HT1080 (cell line): ENCODE measurements around the gene C22orf39. TPM values are rescaled to one million over a fixed set of nuclear protein-coding genes. Genes with fewer than 3 reads are reported as not detected.
A peak's percentile ranks its signal among the peaks of the same experiment; 100 is the strongest.

Experiments
- DNase-seq: peaks from one replicate; pipeline ENCODE4 v3.0.0-alpha.2; 2015; ENCODE audit warnings: low read depth
- total RNA-seq: library from RNA; depleted of rRNA; stranded (reverse); fragments of >200 nt; shearing (Covaris generic); gene quantifications from 2 replicates; pipeline ENCODE4 v1.2.3, GENCODE V29; 2014

Gene C22orf39
- total RNA-seq, 1 experiment from 2014 or later: 35.9 TPM

GRCh38 chr22:19477321-19478044, 30.0 kb upstream of the C22orf39 start:
- DNase-seq: no peak

DNA sequence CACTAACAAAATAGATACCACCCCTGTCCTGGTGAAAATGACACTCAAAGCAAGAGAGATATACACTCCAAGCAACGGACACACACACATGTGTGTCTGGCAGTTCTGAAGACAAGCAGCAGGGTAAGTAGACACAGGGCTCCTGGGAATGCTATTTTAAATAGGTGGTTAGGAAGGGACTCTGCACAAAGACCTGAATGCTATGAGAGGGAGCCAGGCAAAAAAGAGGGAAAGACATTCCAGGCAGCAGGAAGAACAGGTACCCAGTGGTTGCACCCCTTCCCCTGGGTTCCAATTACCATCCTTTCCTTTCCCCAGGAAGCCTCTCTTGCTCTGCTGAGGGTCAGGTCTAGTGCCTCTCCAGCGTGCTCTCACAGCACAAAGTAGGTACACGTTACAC, 28.5 kb upstream of the C22orf39 start:
- no peak for DNase-seq

DNA sequence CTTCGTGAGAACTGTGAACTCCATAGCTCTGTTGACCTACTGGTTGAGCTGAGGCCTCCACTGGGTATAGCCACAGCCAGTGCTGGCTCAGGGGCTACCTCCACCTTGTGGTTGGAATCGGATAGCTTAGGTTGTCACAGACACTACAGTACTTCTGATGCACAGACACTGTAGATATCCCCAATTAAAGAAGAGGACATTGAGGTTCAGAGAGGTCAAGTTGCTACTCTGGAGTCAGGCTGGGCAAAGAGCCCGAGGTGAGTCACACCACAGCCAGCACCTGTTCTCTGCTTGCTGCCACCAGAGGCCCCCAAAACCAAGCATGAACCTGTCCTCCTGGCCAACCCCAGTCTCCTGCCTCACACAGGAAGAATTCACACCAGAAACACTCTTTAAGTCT, 26.1 kb upstream of the C22orf39 start:
- DNase-seq: no peak

- DNase-seq: no peak
These were observed 24.7 kb upstream of the C22orf39 start for GRCh38 chr22:19472233-19472632.

DNA sequence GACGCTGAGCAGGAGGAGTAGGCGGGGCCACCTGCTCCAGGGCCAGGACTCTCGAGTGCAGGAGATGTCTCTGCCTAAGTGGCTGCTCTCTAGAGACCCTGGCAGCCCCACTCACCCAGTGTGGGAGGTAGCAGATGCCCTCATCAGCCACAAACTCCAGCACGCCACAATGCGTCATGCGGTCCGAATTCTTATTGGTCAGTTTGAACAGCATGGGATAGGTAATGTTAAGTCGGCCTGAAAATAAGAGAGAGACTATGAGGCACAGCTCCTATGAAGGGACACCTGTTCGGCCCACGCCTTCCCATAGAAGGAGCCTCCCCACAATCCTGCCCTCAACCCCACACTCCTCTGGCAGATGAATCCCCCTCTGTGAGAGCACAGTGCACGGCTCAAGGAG, 24.1 kb upstream of the C22orf39 start:
- DNase-seq: no peak

DNA sequence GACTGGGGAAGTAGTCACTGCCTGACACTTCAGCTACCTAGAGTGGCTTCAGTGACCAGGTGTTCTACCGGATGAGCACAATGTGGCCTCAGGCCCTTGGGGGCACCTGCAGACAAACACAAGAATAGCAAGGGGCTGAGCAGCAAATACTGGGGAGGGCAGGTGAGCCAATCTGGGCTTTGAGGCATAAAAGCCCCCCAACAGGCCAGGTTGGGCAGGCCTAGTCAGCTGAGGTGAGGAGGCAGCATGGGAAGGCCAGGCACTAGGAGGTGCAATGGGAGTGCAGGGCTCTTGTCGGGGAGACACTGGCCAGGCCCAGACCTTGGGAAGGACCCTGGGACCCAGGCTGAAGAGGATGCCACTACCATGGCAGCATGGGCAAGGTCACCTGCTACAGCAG, 22.5 kb upstream of the C22orf39 start:
- DNase-seq: no peak

DNA sequence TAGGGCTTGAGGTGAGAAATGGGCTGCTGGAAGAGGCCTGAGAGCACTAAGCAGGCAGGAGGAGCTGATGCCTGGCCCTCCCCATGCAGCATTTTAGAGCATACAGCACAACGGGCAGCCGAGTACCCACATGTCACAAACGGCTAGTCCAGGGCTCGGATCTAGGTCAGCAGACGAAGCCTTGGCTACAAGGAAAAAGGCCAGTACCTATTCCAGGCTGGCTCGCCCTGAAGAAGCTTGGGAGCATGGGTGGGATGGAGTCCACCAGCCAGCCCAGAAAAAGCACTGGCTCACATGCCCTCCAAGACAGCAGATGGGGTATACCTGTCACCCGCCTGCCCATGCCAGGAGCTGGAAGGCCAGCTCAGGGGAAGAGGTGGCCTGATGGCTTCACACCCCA, 21.9 kb upstream of the C22orf39 start:
- no peak for DNase-seq

DNA sequence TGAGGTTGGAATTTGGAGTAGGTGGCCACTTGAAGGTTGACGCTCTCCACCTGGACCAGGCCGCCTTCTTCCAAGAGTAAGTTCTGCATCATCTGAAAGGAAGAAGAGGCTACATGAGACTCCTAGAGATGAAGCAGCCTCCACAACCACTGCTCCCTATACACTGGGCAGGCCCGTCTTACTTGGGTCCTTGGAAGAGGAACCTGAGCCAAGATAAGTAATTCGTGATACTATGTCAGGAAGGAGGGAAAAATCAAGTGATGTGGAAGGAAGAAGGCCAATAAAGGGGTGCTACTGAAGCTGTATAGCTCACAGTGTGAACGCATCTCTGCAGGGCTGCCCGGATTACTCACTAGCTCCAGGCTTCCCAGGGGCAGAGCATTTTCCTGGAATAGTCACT, 20.4 kb upstream of the C22orf39 start:
- DNase-seq: no peak

- no peak for DNase-seq
These were observed 19.6 kb upstream of the C22orf39 start for GRCh38 chr22:19466848-19467752.

GRCh38 chr22:19466126-19466716, 18.7 kb upstream of the C22orf39 start:
- no peak for DNase-seq

DNA sequence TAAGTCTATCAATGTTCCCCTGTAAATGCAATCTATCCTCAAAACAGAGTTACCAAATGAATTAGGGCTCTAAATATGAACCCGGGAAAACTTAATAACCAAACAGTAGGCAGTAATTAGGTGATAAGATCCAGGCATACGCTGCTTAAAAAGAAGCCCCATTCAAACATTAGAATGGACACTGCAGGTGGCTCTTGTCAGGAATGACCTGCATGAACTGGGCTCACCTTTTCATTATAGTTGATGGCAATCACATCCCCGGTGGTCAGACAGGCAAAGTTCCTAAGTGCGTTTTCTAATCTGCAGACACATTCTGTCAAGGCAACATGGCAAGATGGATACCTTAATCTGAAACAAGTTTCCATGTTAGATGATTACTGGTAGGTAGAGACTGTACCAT, 17.5 kb upstream of the C22orf39 start:
- DNase-seq: no peak

DNA sequence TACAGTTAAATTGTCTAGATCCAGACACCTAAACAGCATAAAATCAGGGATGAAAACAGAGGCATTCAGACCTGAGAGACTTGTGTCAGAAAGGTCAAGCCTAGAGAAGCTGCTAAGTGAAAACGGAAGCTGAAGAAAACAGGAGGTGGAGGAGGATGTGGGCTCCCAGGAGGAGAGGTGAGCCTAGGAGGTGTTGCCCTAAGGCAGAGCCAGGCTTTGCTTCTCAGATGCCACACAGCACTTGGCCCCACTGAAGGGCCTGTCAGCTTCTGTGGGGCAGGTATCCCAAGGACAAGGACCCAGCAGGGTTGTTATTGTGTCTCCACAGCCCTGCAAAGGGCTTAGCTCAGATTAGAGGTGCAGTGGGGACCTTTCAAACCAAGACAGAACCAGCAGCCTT, 17.0 kb upstream of the C22orf39 start:
- no peak for DNase-seq

GRCh38 chr22:19463491-19464469, 16.3 kb upstream of the C22orf39 start:
- no peak for DNase-seq

DNA sequence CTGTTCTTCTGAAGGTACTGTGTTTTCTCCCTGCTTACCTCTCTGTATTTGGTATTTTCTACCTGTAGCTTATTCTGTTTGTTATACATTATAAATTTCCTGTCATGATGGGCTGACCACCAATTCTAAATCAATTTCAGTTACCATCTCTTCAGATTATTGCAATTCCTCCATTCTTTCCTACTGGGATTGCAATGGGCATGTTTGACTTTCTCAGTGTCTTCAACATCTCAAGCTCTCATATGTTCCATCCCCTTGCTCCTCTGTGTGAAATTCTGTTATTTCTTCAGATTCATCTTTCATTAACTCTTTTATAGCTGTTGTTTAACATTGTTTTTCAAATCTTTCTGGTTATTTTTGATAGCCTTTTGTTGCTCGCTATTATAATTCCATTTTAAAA, 15.5 kb upstream of the C22orf39 start:
- no peak for DNase-seq

GRCh38 chr22:19461506-19461905, 14.0 kb upstream of the C22orf39 start:
- no peak for DNase-seq

GRCh38 chr22:19460036-19460435, 12.5 kb upstream of the C22orf39 start:
- DNase-seq: no peak

- DNase-seq: no peak
These were observed 10.4 kb upstream of the C22orf39 start for GRCh38 chr22:19457828-19458428.

DNA sequence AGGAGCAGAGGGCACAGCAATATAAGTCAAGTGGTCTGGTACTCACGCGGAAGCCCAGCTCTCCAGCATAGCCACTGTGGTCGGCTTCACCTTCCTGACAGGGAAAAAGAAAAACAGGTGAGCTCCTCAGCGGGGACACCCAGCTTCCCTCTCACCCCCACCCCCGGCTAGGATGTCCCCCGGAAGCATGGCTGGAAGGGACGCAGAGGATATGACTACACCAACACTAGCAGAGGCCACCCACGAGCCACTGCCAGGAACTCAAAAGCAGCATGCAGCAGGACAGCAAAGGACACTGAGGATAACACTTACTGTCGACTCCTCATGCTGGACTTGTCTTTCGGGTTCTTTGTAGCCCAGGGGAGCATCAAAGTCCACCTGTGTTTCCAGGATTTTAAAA, 9.0 kb upstream of the C22orf39 start:
- no peak for DNase-seq

GRCh38 chr22:19455585-19456370, 8.3 kb upstream of the C22orf39 start:
- peak; percentile 43 for DNase-seq

GRCh38 chr22:19455033-19455432, 7.5 kb upstream of the C22orf39 start:
- no peak for DNase-seq
